AG10803 (cell line): ENCODE results near the gene REG1B.
"Not testable (repeated sequence)": the region's sequence is repeated elsewhere in the genome, so short reads cannot be mapped to it uniquely, and the experiment has no call there.

Experiments used
- DNase-seq: peaks from one replicate; pipeline ENCODE4 v3.0.0; 2010; ENCODE audit warnings: low read depth
- H3K4me3 ChIP-seq: 2 replicates; pipeline ENCODE4 v1.5.1; 2011; ENCODE audit warnings: mild to moderate bottlenecking, low read length, control low read depth
- TF ChIP-seq, protein P1 (sequence below): conservative IDR thresholded peaks from 2 replicates; pipeline ENCODE4 v1.5.1; 2011; ENCODE audit warnings: mild to moderate bottlenecking, low read length, control low read depth, inconsistent platforms

The REG1B gene

DNA sequence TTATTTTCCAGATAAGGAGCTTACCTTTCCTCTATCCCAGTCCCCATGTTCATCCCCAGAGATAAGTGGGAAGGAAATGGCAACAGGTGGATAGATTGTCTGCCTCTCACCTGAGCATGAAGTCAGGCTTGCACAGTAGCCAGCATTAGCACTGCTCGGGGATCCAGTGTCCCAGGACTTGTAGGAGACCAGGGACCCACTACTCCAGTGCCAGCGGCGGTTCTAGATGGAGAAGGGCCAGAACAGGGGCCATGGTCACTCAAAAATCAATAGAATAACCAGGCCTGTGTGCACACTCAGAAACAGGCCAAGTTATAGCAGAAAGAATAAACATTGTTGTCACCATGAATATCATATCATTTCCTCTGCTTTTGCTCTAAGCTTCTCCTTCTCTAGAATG is 2.4 kb downstream of the REG1B start:
- H3K4me3 ChIP-seq: no peak overlapping the region
- no peak for DNase-seq
- TF ChIP-seq, protein P1, sequence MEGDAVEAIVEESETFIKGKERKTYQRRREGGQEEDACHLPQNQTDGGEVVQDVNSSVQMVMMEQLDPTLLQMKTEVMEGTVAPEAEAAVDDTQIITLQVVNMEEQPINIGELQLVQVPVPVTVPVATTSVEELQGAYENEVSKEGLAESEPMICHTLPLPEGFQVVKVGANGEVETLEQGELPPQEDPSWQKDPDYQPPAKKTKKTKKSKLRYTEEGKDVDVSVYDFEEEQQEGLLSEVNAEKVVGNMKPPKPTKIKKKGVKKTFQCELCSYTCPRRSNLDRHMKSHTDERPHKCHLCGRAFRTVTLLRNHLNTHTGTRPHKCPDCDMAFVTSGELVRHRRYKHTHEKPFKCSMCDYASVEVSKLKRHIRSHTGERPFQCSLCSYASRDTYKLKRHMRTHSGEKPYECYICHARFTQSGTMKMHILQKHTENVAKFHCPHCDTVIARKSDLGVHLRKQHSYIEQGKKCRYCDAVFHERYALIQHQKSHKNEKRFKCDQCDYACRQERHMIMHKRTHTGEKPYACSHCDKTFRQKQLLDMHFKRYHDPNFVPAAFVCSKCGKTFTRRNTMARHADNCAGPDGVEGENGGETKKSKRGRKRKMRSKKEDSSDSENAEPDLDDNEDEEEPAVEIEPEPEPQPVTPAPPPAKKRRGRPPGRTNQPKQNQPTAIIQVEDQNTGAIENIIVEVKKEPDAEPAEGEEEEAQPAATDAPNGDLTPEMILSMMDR: no peak

DNA sequence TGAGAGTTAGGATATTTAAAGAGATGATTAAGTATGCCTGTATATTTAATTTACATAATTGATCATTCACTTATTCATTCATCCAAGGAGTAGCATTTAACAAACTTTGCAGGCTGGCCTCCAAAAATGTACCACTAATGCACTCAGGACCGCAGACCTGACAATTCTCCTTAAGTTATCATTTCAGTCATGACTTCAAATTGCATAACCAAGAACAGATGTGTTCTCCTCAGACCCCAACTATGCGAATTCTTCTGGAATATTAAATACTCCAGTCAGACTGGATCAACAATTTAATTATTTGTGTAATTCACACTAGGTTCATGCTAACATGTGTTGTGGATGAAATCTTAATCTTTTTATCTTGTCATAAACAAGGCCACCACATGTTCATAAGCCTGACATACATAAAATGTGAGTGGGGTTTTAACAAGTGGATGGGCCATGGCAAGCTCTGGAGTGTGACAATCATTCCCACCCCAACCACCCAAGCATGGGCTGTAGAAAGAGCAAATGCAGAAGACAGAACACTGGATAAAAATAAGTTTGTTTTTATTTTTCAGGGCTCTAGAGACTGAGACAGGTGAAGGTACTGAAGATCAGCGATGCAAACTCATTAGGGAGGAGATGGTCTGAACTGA is 3.2 kb downstream of the REG1B start:
- H3K4me3 ChIP-seq: no peak overlapping the region
- TF ChIP-seq, protein P1: no peak
- no peak for DNase-seq

DNA sequence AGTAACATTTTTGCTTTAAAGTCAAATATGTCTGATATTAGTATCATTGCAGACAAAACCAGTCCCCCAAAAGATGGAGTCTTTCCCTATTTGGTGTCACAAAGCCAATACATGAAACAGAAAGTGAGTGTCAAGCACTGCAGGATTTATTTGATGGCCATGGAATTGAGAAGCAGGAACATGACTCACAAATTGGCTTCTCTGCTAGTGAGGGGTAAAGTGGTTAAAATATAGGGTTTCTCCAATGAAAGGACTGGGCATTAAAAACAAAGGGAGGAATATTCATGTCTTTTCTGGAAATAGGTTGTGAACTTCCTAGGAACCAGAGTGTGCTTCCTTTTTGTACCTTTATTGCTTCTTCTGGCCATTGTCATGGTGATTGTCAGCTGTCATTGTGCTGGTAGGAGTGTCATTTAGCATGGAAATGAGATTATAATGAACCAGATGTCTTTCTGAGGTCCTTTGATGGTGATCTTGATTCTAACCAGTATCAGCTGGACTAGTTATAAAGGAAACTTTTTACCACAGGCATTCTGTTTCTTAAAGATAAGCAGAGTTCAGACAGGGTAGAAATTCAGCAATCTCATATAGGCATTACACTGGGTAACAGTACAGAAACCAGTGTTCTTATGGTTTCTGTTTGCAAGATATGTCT is 4.1 kb downstream of the REG1B start:
- no peak overlapping the region for H3K4me3 ChIP-seq
- no peak for DNase-seq
- TF ChIP-seq, protein P1: no peak

DNA sequence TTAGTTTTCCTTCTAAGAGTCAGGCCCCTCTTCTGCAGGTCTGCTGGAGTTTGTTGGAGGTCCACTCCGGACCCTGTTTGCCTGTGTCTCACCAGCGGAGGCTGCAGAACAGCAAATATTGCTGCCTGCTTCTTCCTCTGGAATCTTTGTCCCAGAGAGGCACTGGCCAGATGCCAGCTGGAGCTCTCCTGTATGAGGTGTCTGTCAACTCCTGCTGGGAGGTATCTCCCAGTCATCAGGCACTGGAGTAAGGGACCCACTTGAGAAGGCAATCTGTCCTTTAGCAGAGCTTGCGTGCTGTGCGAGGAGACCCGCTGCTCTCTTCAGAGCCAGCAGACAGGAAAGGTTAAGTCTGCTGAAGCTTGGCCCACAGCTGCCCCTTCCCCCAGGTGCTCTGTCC is 4.8 kb downstream of the REG1B start:
- TF ChIP-seq, protein P1: no peak
- no peak overlapping the region for H3K4me3 ChIP-seq
- no peak for DNase-seq

DNA sequence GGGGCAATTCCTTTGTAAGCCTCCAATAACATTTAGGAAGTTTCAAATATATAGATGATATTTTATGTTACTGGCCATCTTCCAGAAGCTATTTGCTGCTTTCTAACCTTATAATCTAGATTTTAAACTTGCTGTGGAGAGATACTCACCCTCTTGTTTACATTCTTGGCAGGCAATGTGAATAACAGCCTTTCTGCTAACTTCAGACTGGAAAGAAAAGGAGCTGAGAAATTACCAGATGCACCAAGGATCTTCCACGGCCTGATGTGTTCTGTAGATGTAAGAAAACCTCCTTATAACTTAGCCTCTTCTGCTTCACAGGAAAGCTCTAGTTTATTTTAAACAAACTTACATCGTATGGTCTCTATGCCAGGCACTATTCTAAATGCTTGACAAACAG is 16.7 kb downstream of the REG1B start:
- H3K4me3 ChIP-seq: no peak overlapping the region
- no peak for DNase-seq
- TF ChIP-seq, protein P1: no peak

DNA sequence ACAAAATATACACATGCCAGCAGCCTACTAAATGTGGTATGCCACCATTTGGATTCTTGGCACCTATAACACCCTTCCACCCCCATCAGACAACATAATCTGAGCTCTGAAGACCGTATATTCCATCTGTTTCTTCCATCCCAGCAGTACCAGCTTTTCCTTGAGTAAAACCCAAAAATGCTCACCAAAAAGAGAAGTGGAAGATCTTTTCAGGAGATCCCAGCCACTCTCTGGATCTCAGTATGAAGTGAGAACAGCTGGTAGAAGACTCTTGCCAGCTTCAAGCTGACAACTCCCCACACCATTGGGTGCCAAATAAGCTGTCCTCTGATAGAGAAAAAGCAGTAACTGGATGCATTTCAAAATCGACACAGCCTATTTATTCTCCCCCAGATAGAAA is 22.6 kb downstream of the REG1B start:
- no peak for DNase-seq
- TF ChIP-seq, protein P1: no peak
- H3K4me3 ChIP-seq: no peak overlapping the region

DNA sequence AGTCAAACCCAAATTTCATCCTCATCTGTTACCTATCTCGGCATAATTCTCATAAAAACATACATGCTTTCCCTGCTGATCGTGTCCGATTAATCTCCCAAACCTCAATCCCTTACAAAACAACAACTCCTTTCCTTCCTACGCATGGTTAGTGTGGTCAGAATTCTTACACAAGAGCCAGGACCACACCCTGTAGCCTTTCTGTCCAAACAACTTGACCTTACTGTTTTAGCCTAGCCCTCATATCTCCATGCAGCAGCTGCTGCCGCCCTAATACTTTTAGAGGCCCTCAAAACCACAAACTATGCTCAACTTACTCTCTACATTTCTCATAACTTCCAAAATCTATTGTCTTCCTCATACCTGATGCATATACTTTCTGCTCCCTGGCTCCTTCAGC is 33.0 kb downstream of the REG1B start:
- DNase-seq: not testable (repeated sequence)

DNA sequence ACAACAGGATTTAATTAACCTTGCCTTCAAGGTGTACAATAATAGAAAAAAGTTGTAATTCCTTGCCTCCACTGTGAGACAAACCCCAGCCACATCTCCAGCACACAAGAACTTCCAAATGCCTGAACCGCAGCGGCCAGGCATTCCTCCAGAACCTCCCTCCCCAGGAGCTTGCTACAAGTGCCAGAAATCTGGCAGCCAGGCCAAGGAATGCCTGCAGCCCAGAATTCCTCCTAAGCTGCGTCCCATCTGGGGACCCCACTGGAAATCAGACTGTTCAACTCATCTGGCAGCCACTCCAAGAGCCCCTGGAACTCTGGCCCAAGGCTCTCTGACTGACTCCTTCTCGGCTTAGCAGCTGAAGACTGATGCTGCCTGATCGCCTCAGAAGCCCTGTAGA is 34.3 kb downstream of the REG1B start:
- DNase-seq, H3K4me3 ChIP-seq: not testable (repeated sequence)

More for the DNA sequence above, 33.0 kb downstream of the REG1B start:
- H3K4me3 ChIP-seq: not testable (repeated sequence)
